Prostate gland (tissue), 2 donors: Measurements from ENCODE around the gene RILPL1. TPM values are rescaled to one million over a fixed set of nuclear protein-coding genes. Genes with fewer than 3 reads are reported as not detected.
"Not testable (repeated sequence)": the region's sequence is repeated elsewhere in the genome, so short reads cannot be mapped to it uniquely, and the experiment has no call there.

Experiments used
- DNase-seq: peaks from one replicate; pipeline ENCODE4 v3.0.0-alpha.2; 2019; ENCODE audit warnings: low spot score
- H3K27ac ChIP-seq, 2 donors: fragments of 200-600 bp; sonication (generic); 2 replicates each; pipeline ENCODE4 v1.5.1; 2017 to 2019
- H3K27me3 ChIP-seq: fragments of 200-600 bp; sonication (generic); replicated peaks from 2 replicates; pipeline ENCODE4 v1.5.1; 2019; ENCODE audit not compliant: insufficient read depth
- H3K36me3 ChIP-seq, 2 donors: fragments of 200-600 bp; sonication (generic); 1 replicate in 1 of 2; 2 replicates in 1 of 2; pipeline versions ENCODE4 v1.5.1 to v1.8.1; 2017 to 2019
- H3K4me1 ChIP-seq: fragments of 200-600 bp; sonication (generic); replicated peaks from 2 replicates; pipeline ENCODE4 v1.5.1; 2019
- H3K4me3 ChIP-seq, 2 donors: fragments of 200-600 bp; sonication (generic); 2 replicates each; pipeline ENCODE4 v1.5.1; 2017 to 2019
- H3K9me3 ChIP-seq: fragments of 200-600 bp; sonication (generic); 2 replicates; pipeline ENCODE4 v1.5.1; 2017
- POLR2A ChIP-seq: fragments of 450-650 bp; IDR thresholded peaks from one replicate; pipeline ENCODE4 v1.6.1; 2016; ENCODE audit warnings: antibody characterized with exemption, mild to moderate bottlenecking
- POLR2AphosphoS5 ChIP-seq: sonication (generic); formaldehyde crosslinking; IDR thresholded peaks from one replicate; pipeline ENCODE4 v1.6.1; 2017; ENCODE audit warnings: antibody characterized with exemption
- WGBS: methylation state at CpG from one replicate; pipeline ENCODE4 v1.1.5; 2018; 5-methylcytosine and 5-hydroxymethylcytosine counted together
- intact Hi-C: fragments of 100-400 bp; cut with DNase I; formaldehyde crosslinking; loops from one replicate; pipeline ENCODE4 v1.14.2; 2022
- total RNA-seq, 2 donors: library from RNA; depleted of rRNA; stranded (reverse); fragments of >200 nt; gene quantifications; one replicate each; pipeline ENCODE4 v1.1.0, GENCODE V29; 2016
- TF ChIP-seq, protein P1 (sequence below), 4 experiments: fragments of 200-600 bp in 2 of 4; fragments of 450-650 bp in 2 of 4; sonication (generic) in 2 of 4; IDR thresholded peaks; 1 replicate in 3 of 4; 2 replicates in 1 of 4; pipeline ENCODE4 v1.5.1; 2016 to 2019; ENCODE audit warnings: antibody characterized with exemption in 4 of 4, mild to moderate bottlenecking in 2 of 4, moderate library complexity in 2 of 4

Gene RILPL1
- total RNA-seq, 2 donors from 2014 or later: 8.6 to 25.7 TPM

DNA sequence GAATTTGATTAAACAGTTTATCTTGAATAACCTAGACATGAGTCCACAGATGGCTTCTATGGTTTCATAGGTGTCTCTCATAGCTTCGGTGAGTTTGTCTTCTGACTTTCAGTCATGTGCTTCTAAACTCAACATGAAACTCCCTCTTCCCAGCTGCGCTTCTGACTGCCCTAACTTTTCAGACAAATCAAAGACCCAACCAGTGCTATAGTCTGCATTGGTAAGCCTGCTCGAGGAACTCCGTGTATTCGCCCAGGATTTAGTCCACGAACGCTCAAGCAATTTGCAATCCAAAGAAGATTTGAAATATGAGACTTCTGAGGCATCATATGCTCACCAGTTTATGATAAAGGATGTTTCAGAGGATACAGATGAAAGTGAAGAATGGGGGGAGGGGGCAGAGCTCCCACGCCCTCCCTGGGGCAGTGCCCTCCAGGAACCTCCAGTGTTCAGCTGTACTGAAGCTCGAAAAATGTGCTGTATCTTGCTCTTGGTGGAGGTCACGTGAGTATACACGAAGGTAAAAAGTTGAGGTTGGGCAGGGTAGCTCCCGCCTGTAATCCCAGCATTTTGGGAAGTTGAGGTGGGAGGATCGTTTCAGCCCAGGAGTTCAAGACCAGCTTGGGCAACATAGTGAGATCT is 91.9 kb downstream of the RILPL1 start:
- Histone ChIP-seq H3K4me3 (no peak overlapping the region), H3K9me3 (no peaks in the 10 kb centered on the region), H3K27me3 (no peaks in the 10 kb centered on the region), H3K27ac (no peak overlapping the region), H3K36me3 (no peaks in the 10 kb centered on the region), H3K4me1 (no peaks in the 10 kb centered on the region)
- intact Hi-C loops: no loop called here
- DNase-seq: no peak
- WGBS: 91% methylated on average over 13 of the region's 13 CpGs
- TF ChIP-seq POLR2AphosphoS5: no peak
- no peak for TF ChIP-seq POLR2A
- TF ChIP-seq, protein P1, sequence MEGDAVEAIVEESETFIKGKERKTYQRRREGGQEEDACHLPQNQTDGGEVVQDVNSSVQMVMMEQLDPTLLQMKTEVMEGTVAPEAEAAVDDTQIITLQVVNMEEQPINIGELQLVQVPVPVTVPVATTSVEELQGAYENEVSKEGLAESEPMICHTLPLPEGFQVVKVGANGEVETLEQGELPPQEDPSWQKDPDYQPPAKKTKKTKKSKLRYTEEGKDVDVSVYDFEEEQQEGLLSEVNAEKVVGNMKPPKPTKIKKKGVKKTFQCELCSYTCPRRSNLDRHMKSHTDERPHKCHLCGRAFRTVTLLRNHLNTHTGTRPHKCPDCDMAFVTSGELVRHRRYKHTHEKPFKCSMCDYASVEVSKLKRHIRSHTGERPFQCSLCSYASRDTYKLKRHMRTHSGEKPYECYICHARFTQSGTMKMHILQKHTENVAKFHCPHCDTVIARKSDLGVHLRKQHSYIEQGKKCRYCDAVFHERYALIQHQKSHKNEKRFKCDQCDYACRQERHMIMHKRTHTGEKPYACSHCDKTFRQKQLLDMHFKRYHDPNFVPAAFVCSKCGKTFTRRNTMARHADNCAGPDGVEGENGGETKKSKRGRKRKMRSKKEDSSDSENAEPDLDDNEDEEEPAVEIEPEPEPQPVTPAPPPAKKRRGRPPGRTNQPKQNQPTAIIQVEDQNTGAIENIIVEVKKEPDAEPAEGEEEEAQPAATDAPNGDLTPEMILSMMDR (IDR thresholded peaks at IDR 0.05): no peak

DNA sequence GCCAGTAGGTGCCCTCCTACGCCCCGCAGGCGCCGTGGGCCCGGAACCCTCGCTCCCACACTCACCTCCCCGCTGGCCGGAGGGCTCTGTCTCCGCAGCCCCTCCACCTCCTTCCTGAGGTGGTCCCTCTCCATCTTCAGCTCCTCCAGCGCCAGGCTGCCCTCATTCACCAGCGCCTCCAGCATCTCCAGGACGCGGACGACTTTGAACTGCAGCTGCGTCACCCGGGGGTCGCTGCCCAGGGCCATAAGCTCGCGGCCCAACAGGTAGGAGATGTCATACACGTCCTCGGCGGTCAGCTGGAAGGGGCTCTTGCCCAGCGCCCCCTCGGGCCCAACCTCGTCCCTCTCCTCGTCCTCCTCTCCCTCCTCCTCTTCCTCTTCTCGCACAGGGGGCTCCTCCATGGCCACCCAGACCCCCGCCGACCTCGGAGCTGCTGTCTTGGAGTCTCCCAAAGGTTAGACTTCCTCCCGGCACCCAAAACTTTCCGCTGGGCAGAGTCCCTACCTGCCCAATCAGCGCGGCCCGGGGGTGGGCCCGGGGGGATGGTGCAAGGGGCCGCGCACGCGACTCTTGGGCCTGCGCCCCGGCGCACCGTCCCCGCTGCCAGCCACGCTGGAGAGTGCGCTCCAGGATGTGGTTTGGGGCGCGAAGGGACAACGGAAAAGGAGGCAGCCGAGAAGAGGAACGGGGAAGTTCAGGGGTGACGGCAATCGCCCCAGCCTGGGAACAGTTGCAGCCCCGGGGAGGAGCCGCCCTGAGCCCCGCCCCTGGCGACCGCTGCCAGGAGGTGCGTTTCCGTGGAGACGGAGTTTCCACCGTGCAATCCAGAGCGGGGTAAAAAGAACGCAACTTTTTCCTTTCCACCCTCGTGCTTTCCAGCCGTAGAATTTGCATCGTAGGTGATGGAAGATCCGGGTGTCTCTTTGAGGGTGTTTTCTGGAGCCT is 97.2 kb downstream of the RILPL1 start, which contains the start of gene RILPL2:
TSS of gene RILPL2 (minus strand) at position 668 of the 948 bp plus-strand sequence. CDS start at position 404, 264 bp downstream.
- no peaks in the 10 kb centered on the region for H3K9me3 ChIP-seq
- H3K27ac ChIP-seq: peak within 1 kb of the TSS; percentile 82 to 86
- H3K4me3 ChIP-seq: peak within 1 kb of the TSS; percentile 67 to 85
- intact Hi-C loops: no loop called here
- TF ChIP-seq POLR2A (peak; percentile 87), POLR2AphosphoS5 (peak; percentile 91)
- TF ChIP-seq, protein P1 (IDR thresholded peaks at IDR 0.05): peak in 2 of 4 experiments; percentile 23 to 36
- WGBS: under 1% methylated on average over 64 of the region's 69 CpGs
- no peaks in the 10 kb centered on the region for H3K36me3 ChIP-seq
- DNase-seq: peak; percentile 91
- H3K4me1 ChIP-seq: peaks cover 6% of the 10 kb centered on the region
- H3K27me3 ChIP-seq: no peaks in the 10 kb centered on the region

DNA sequence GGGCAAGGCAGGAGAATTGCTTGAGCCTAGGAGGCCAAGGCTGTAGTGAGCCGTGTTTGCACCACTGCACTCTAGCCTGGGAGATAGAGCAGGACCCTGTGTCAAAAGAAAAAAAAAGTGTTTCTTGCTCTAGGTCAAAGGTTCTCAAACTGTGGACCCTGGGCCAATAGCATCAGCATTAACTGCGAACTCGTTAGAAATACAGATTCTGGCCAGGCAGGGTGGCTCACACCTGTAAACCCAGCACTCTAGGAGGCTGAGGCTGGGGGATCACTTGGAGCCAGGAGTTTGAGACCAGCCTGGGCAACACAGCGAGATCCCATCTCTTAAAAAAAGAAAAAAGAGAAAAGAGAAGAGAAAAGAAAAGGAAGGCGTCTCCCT is 97.9 kb downstream of the RILPL1 start:
- Histone ChIP-seq H3K4me1 (peaks cover 6% of the 10 kb centered on the region), H3K27ac (peak overlapping the region; percentile 82 to 86), H3K36me3 (no peaks in the 10 kb centered on the region), H3K9me3 (no peaks in the 10 kb centered on the region), H3K27me3 (no peaks in the 10 kb centered on the region), H3K4me3 (peak overlapping the region; percentile 67 to 85)
- 41% methylated on average over 5 of the region's 5 CpGs for WGBS
- TF ChIP-seq, protein P1 (IDR thresholded peaks at IDR 0.05): no peak
- TF ChIP-seq POLR2A (no peak), POLR2AphosphoS5 (no peak)
- no peak for DNase-seq
- intact Hi-C loops: no loop called here

DNA sequence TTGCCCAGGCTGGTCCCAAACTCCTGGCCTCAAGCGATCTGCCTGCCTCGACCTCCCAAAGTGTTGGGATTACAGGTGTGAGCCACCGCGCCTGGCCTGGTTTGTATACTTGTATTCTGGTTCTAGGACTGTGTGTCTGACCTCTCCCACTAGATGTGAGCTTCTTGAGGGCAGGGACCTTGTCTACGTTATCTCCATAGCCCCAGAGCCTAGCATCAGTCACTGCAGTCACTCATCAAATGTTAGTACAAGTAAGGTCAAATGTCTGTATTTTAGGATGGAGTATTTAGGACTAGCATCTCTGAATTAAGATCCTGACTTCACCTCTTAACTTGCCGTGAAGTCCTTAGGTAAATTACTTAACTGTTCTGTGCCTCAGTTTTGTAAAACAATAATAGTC is 99.9 kb downstream of the RILPL1 start:
- intact Hi-C loops: loop anchor here (5.0 kb wide), 1 partner anchor 36 kb away; no protein-coding TSS in a partner anchor
- Histone ChIP-seq H3K27me3 (no peaks in the 10 kb centered on the region), H3K4me3 (no peak overlapping the region), H3K27ac (peak overlapping the region; percentile 4 to 35), H3K36me3 (no peaks in the 10 kb centered on the region), H3K4me1 (peaks cover 6% of the 10 kb centered on the region), H3K9me3 (no peaks in the 10 kb centered on the region)
- no peak for DNase-seq
- TF ChIP-seq POLR2A (no peak), POLR2AphosphoS5 (no peak)
- TF ChIP-seq, protein P1 (IDR thresholded peaks at IDR 0.05): no peak
- 89% methylated on average over 6 of the region's 6 CpGs for WGBS

DNA sequence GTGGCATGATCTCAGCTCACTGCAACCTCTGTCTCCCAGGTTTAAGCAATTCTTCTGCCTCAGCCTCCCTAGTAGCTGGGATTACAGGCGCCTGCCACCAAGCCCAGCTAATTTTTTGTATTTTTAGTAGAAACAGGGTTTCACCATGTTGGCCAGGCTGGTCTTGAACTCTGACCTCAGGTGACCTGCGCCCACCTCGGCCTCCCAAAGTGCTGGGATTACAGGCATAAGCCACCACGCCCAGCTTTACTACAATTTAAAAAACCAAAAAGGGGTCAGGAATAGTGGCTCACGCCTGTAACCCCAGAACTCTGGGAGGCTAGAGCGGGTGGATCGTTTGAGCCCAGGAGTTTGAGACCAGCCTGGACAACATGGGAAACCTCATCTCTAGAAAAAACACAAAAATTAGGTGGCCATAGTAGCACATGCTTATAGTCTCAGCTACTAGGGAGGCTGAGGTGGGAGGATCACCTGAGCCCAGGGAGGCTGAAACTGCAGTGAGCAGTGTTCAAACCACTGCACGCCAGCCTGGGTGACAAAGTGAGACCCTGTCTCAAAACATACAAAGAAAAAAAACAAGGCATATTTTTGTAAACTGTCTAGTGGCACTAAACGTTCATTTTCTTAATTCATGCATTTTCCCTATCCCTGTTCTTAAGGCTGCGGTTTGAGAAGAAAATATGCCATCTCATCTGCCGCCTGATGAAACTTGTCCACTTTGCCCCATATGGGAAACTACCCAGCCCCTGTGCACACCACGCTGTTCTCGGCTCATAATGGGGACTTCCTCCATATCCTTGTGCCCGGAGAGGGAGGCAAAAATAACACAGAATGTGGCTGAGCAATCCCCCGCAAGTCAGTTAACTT is 101.3 kb downstream of the RILPL1 start:
- not testable (repeated sequence) for H3K27me3 ChIP-seq, DNase-seq, H3K36me3 ChIP-seq, H3K9me3 ChIP-seq, H3K4me1 ChIP-seq
- 63% methylated on average over 15 of the region's 15 CpGs for WGBS
- intact Hi-C loops: loop anchor here (5.0 kb wide), 1 partner anchor 35 kb away; no protein-coding TSS in a partner anchor
- Histone ChIP-seq H3K4me3 (peak overlapping the region in 1 of 2 donors; percentile 12), H3K27ac (peak overlapping the region; percentile 4 to 43)

DNA sequence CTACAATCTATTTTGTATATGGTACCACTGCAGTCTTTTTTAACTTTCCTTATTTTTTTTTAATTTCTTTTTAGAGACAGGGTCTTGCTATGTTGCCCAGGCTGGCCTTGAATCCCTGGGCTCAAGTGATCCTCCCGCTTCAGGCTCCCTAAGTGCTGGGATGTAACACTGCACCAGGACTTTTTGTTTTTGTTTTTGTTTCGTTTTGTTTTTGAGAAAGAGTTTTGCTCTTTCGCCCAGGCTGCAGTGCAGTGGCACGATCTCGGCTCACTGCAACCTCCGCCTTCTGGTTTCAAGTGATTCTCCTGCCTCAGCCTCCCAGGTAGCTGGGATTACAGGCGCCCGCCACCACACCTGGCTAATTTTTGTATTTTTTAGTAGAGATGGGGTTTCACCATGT is 104.4 kb downstream of the RILPL1 start:
- 95% methylated on average over 8 of the region's 8 CpGs for WGBS

More for the DNA sequence above, 104.4 kb downstream of the RILPL1 start:
- intact Hi-C loops, H3K36me3 ChIP-seq, H3K27ac ChIP-seq, H3K4me1 ChIP-seq, H3K4me3 ChIP-seq, H3K9me3 ChIP-seq, DNase-seq, H3K27me3 ChIP-seq: not testable (repeated sequence)
